WTC11 (cell line): ENCODE data around the gene IGFBP5. TPM values are rescaled to one million over a fixed set of nuclear protein-coding genes. Genes with fewer than 3 reads are reported as not detected.

ENCODE experiments used
- ATAC-seq: fragments of 200-7000 bp; cut with Tn5 transposase; 2 replicates; pipeline ENCODE4 v1.10.0; 2021; ENCODE audit warnings: mild to moderate bottlenecking, moderate library complexity
- CTCF ChIA-PET: fragments of 300-600 bp; sonication (Branson Sonifier 250); formaldehyde crosslinking; loops from one replicate; lab custom pipeline; 2021; ENCODE audit warnings: antibody characterized with exemption; lab: Charles Lee
- POLR2A ChIA-PET: fragments of 350-600 bp; sonication (Branson Sonifier 250); formaldehyde crosslinking; loops from one replicate; lab custom pipeline; 2021; ENCODE audit warnings: antibody characterized with exemption; lab: Charles Lee
- DNase-seq: peaks from one replicate; pipeline ENCODE4 v3.0.0; 2021; ENCODE audit warnings: low spot score
- H3K27ac Mint-ChIP-seq: 2 replicates; pipeline ENCODE4 v1.8.0; 2021; ENCODE audit warnings: mixed read lengths
- H3K27me3 Mint-ChIP-seq: 2 replicates; pipeline ENCODE4 v1.8.0; 2021; ENCODE audit warnings: low read depth, mild to moderate bottlenecking, moderate library complexity, mixed read lengths
- H3K36me3 Mint-ChIP-seq: 2 replicates; pipeline ENCODE4 v1.8.0; 2021; ENCODE audit warnings: mixed read lengths
- H3K4me1 Mint-ChIP-seq: 2 replicates; pipeline ENCODE4 v1.8.0; 2022; ENCODE audit warnings: mixed read lengths
- H3K4me3 Mint-ChIP-seq: 2 replicates; pipeline ENCODE4 v1.8.0; 2021; ENCODE audit warnings: mild to moderate bottlenecking, moderate library complexity, mixed read lengths
- H3K9me3 Mint-ChIP-seq: 2 replicates; pipeline ENCODE4 v1.8.0; 2021; ENCODE audit warnings: mixed read lengths
- ATF6 ChIP-seq: sonication (generic); formaldehyde crosslinking; IDR thresholded peaks from 2 replicates; pipeline ENCODE4 v1.8.1; 2023; ENCODE audit warnings: mild to moderate bottlenecking, missing genetic modification reagents
- CREM ChIP-seq: sonication (generic); formaldehyde crosslinking; IDR thresholded peaks from 2 replicates; pipeline ENCODE4 v1.8.1; 2022; ENCODE audit warnings: mild to moderate bottlenecking, missing genetic modification reagents, moderate library complexity
- EMX1 ChIP-seq: fragments of 250-450 bp; sonication (Bioruptor Pico); IDR thresholded peaks from 2 replicates; pipeline ENCODE4 v1.8.0; 2021; ENCODE audit warnings: mild to moderate bottlenecking
- ERG ChIP-seq: fragments of 250-450 bp; sonication (Bioruptor Pico); IDR thresholded peaks from 2 replicates; pipeline ENCODE4 v1.8.0; 2021; ENCODE audit warnings: mild to moderate bottlenecking
- GRHL2 ChIP-seq: fragments of 250-450 bp; sonication (Bioruptor Pico); IDR thresholded peaks from 2 replicates; pipeline ENCODE4 v1.8.0; 2022; ENCODE audit warnings: mild to moderate bottlenecking, moderate library complexity; ENCODE audit not compliant: insufficient replicate concordance, severe bottlenecking
- GTF2I ChIP-seq: fragments of 250-450 bp; sonication (Bioruptor Pico); conservative IDR thresholded peaks from 2 replicates; pipeline ENCODE4 v1.4.0; 2021; ENCODE audit warnings: mild to moderate bottlenecking
- IRF2 ChIP-seq: sonication (generic); formaldehyde crosslinking; IDR thresholded peaks from 2 replicates; pipeline ENCODE4 v1.8.0; 2022; ENCODE audit warnings: low read depth, missing genetic modification reagents, borderline replicate concordance
- MAX ChIP-seq: sonication (generic); formaldehyde crosslinking; IDR thresholded peaks from 2 replicates; pipeline ENCODE4 v1.8.0; 2022; ENCODE audit warnings: mild to moderate bottlenecking, missing genetic modification reagents
- MLX ChIP-seq: sonication (generic); formaldehyde crosslinking; IDR thresholded peaks from 2 replicates; pipeline ENCODE4 v1.8.1; 2023; ENCODE audit warnings: mild to moderate bottlenecking, missing genetic modification reagents, moderate library complexity
- MYBL2 ChIP-seq: sonication (generic); formaldehyde crosslinking; IDR thresholded peaks from 2 replicates; pipeline ENCODE4 v1.8.1; 2023; ENCODE audit warnings: mild to moderate bottlenecking, moderate library complexity, missing genetic modification reagents
- NFATC4 ChIP-seq: fragments of 250-450 bp; sonication (Bioruptor Pico); IDR thresholded peaks from 2 replicates; pipeline ENCODE4 v1.9.0; 2021; ENCODE audit warnings: mild to moderate bottlenecking
- NFYB ChIP-seq: sonication (generic); formaldehyde crosslinking; conservative IDR thresholded peaks from 2 replicates; pipeline ENCODE4 v1.8.0; 2022; ENCODE audit warnings: low read depth, missing genetic modification reagents
- NR3C1 ChIP-seq: sonication (generic); formaldehyde crosslinking; conservative IDR thresholded peaks from 2 replicates; pipeline ENCODE4 v1.8.1; 2023; ENCODE audit warnings: low read depth, mild to moderate bottlenecking, missing genetic modification reagents
- OVOL2 ChIP-seq: fragments of 250-450 bp; sonication (Bioruptor Pico); IDR thresholded peaks from 2 replicates; pipeline ENCODE4 v1.9.0; 2021; ENCODE audit warnings: mild to moderate bottlenecking, borderline replicate concordance
- RORB ChIP-seq: fragments of 250-450 bp; sonication (Bioruptor Pico); IDR thresholded peaks from 2 replicates; pipeline ENCODE4 v1.9.0; 2021; ENCODE audit warnings: mild to moderate bottlenecking
- SMAD3 ChIP-seq: sonication (generic); formaldehyde crosslinking; IDR thresholded peaks from 2 replicates; pipeline ENCODE4 v1.8.0; 2022; ENCODE audit warnings: missing genetic modification reagents, mild to moderate bottlenecking, borderline replicate concordance
- SP1 ChIP-seq: sonication (generic); formaldehyde crosslinking; conservative IDR thresholded peaks from 2 replicates; pipeline ENCODE4 v1.8.1; 2022; ENCODE audit warnings: missing genetic modification reagents
- TCF7 ChIP-seq: sonication (generic); formaldehyde crosslinking; IDR thresholded peaks from 2 replicates; pipeline ENCODE4 v1.8.0; 2022; ENCODE audit warnings: mild to moderate bottlenecking, low read depth, missing genetic modification reagents, moderate library complexity
- TEAD4 ChIP-seq: sonication (generic); formaldehyde crosslinking; IDR thresholded peaks from 2 replicates; pipeline ENCODE4 v1.8.0; 2022; ENCODE audit warnings: mild to moderate bottlenecking, missing genetic modification reagents
- ZBTB21 ChIP-seq: sonication (generic); formaldehyde crosslinking; IDR thresholded peaks from 2 replicates; pipeline ENCODE4 v1.8.1; 2023; ENCODE audit warnings: mild to moderate bottlenecking, missing genetic modification reagents, borderline replicate concordance
- ZNF121 ChIP-seq: sonication (generic); formaldehyde crosslinking; IDR thresholded peaks from 2 replicates; pipeline ENCODE4 v1.8.0; 2023; ENCODE audit warnings: missing genetic modification reagents
- ZNF263 ChIP-seq: sonication (generic); formaldehyde crosslinking; IDR thresholded peaks from 2 replicates; pipeline ENCODE4 v1.8.1; 2022; ENCODE audit warnings: low read depth, mild to moderate bottlenecking, moderate library complexity, missing genetic modification reagents
- ZNF281 ChIP-seq: sonication (generic); formaldehyde crosslinking; IDR thresholded peaks from 2 replicates; pipeline ENCODE4 v1.8.0; 2023; ENCODE audit warnings: mild to moderate bottlenecking, missing genetic modification reagents
- ZNF416 ChIP-seq: fragments of 250-450 bp; sonication (Bioruptor Pico); IDR thresholded peaks from 2 replicates; pipeline ENCODE4 v1.9.0; 2021; ENCODE audit warnings: mild to moderate bottlenecking, inconsistent platforms
- ZNF671 ChIP-seq: fragments of 250-450 bp; sonication (Bioruptor Pico); IDR thresholded peaks from 2 replicates; pipeline ENCODE4 v1.8.0; 2021; ENCODE audit warnings: mild to moderate bottlenecking
- total RNA-seq: library from RNA; stranded (reverse); gene quantifications from 3 replicates; pipeline ENCODE4 v1.2.3, GENCODE V29; 2021

Gene IGFBP5
- total RNA-seq, 1 experiment from 2014 or later, result 5.3 TPM

- TF ChIP-seq ZNF671 (CRISPR knock-in tag) (no peak), ZNF121 (CRISPR knock-in tag) (no peak), ERG (CRISPR knock-in tag) (no peak), ZNF416 (CRISPR knock-in tag) (no peak), OVOL2 (no peak), SP1 (no peak), EMX1 (no peak), ZBTB21 (no peak), TEAD4 (CRISPR knock-in tag) (no peak), IRF2 (CRISPR knock-in tag) (no peak), RORB (no peak), MLX (CRISPR knock-in tag) (no peak), ZNF263 (CRISPR knock-in tag) (no peak), NFYB (CRISPR knock-in tag) (no peak)
- CTCF ChIA-PET, result interaction anchor here (0.6 to 1.4 kb wide), 3 partner anchors 9 to 167 kb away, joined by 3 to 4 read pairs (median 4); no protein-coding TSS in a partner anchor
- peaks cover 34% of the 10 kb centered on the region for H3K4me1 Mint-ChIP-seq
- no peaks in the 10 kb centered on the region for H3K36me3 Mint-ChIP-seq
- H3K27ac Mint-ChIP-seq, result no peak overlapping the region
- H3K4me3 Mint-ChIP-seq, result no peak overlapping the region
- DNase-seq (no peak), ATAC-seq (no peak)
- H3K9me3 Mint-ChIP-seq, result no peaks in the 10 kb centered on the region
- no peaks in the 10 kb centered on the region; the same call in 1 of the 2 replicates for H3K27me3 Mint-ChIP-seq
- POLR2A ChIA-PET, result no interaction called here
These were observed 18.7 kb downstream of the IGFBP5 start for GRCh38 chr2:216676630-216677029.

GRCh38 chr2:216674376-216674775, 21.0 kb downstream of the IGFBP5 start:
- H3K4me3 Mint-ChIP-seq, result no peak overlapping the region
- no peaks in the 10 kb centered on the region; the same call in 1 of the 2 replicates for H3K27me3 Mint-ChIP-seq
- H3K9me3 Mint-ChIP-seq, result no peaks in the 10 kb centered on the region
- no peaks in the 10 kb centered on the region for H3K36me3 Mint-ChIP-seq
- H3K27ac Mint-ChIP-seq, result no peak overlapping the region
- POLR2A ChIA-PET, result no interaction called here
- DNase-seq (no peak), ATAC-seq (no peak)
- TF ChIP-seq TEAD4 (CRISPR knock-in tag) (no peak), MAX (CRISPR knock-in tag) (no peak), ZNF121 (CRISPR knock-in tag) (no peak), GTF2I (no peak)
- peaks cover 13% of the 10 kb centered on the region for H3K4me1 Mint-ChIP-seq
- CTCF ChIA-PET, result interaction anchor here (1.1 to 1.8 kb wide), 3 partner anchors 9 to 155 kb away, joined by 4 to 8 read pairs (median 5); no protein-coding TSS in a partner anchor

GRCh38 chr2:216673609-216674008, 21.7 kb downstream of the IGFBP5 start:
- ATAC-seq, result no peak
- ChIA-PET POLR2A (no interaction called here), CTCF (interaction anchor here (1.8 kb wide), 1 partner anchor 154 kb away, joined by 8 read pairs; no protein-coding TSS in a partner anchor)
- H3K4me1 Mint-ChIP-seq, result peaks cover 6% of the 10 kb centered on the region
- H3K9me3 Mint-ChIP-seq, result no peaks in the 10 kb centered on the region
- H3K27me3 Mint-ChIP-seq, result no peaks in the 10 kb centered on the region; the same call in 1 of the 2 replicates
- no peak for DNase-seq
- no peak for TF ChIP-seq CREM (CRISPR knock-in tag)
- no peak for TF ChIP-seq TCF7
- no peak for TF ChIP-seq RORB
- no peak overlapping the region for H3K4me3 Mint-ChIP-seq
- H3K36me3 Mint-ChIP-seq, result no peaks in the 10 kb centered on the region
- no peak overlapping the region for H3K27ac Mint-ChIP-seq

GRCh38 chr2:216673021-216673420, 22.3 kb downstream of the IGFBP5 start:
- Mint-ChIP-seq H3K27ac (no peak overlapping the region), H3K4me1 (0 out of 2 replicates have a peak, but pooled peaks cover 4% of the 10 kb centered on the region), H3K4me3 (no peak overlapping the region), H3K36me3 (no peaks in the 10 kb centered on the region), H3K9me3 (no peaks in the 10 kb centered on the region), H3K27me3 (no peaks in the 10 kb centered on the region; the same call in 1 of the 2 replicates)
- ChIA-PET POLR2A (no interaction called here), CTCF (interaction anchor here (1.2 kb wide), 1 partner anchor 154 kb away, joined by 4 read pairs; no protein-coding TSS in a partner anchor)
- ATAC-seq, result no peak
- DNase-seq, result no peak
- no peak for TF ChIP-seq NFATC4 (CRISPR knock-in tag)
- no peak for TF ChIP-seq GRHL2 (CRISPR knock-in tag)
- TF ChIP-seq SMAD3 (CRISPR knock-in tag), result no peak
- TF ChIP-seq ATF6 (CRISPR knock-in tag), result no peak
- no peak for TF ChIP-seq TEAD4 (CRISPR knock-in tag)
- TF ChIP-seq MYBL2 (CRISPR knock-in tag), result no peak
- TF ChIP-seq ZNF281 (CRISPR knock-in tag), result no peak
- no peak for TF ChIP-seq NR3C1
- no peak for TF ChIP-seq MAX (CRISPR knock-in tag)
